SU-DHL-6 (cell line): ENCODE results near the gene E2F3.

Source experiments
- EZH2phosphoT487 ChIP-seq: fragments of 200-600 bp; sonication (generic), shearing (Covaris generic); conservative IDR thresholded peaks from 2 replicates; pipeline ENCODE4 v1.6.1; 2018; ENCODE audit warnings: mild to moderate bottlenecking, antibody characterized with exemption, low read length, moderate library complexity, mixed read lengths
- TF ChIP-seq, protein P1 (sequence below): fragments of 200-600 bp; sonication (generic); IDR thresholded peaks from one replicate; pipeline ENCODE4 v1.5.1; 2017; ENCODE audit warnings: antibody characterized with exemption, mild to moderate bottlenecking, low read length, moderate library complexity; ENCODE audit not compliant: insufficient read depth, poor library complexity, severe bottlenecking

DNA sequence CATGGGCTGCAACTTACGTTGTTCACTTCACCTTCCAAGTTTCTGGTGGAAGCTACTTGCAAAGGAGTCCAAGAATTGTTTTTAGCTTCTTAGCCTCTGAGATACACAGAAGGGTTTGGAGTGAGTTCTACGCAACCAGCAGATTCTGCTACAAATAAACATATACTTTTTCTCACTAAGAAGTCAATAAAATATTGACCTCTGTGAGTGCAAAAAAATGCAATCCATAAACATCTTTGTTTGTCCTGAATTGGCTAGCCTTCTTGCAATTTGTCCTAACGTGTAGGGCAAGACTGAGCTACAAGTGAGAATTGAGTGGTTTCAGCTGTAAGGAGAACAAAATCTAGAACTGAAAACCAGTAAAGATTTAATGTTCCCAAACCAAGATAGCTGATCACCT lies 26.2 kb upstream of the E2F3 start:
- TF ChIP-seq, protein P1, sequence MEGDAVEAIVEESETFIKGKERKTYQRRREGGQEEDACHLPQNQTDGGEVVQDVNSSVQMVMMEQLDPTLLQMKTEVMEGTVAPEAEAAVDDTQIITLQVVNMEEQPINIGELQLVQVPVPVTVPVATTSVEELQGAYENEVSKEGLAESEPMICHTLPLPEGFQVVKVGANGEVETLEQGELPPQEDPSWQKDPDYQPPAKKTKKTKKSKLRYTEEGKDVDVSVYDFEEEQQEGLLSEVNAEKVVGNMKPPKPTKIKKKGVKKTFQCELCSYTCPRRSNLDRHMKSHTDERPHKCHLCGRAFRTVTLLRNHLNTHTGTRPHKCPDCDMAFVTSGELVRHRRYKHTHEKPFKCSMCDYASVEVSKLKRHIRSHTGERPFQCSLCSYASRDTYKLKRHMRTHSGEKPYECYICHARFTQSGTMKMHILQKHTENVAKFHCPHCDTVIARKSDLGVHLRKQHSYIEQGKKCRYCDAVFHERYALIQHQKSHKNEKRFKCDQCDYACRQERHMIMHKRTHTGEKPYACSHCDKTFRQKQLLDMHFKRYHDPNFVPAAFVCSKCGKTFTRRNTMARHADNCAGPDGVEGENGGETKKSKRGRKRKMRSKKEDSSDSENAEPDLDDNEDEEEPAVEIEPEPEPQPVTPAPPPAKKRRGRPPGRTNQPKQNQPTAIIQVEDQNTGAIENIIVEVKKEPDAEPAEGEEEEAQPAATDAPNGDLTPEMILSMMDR: no peak
- TF ChIP-seq EZH2phosphoT487: no peak
